LNCAP (cell line): Measurements from ENCODE around the gene NFATC3.

ENCODE experiments used
- CTCF ChIP-seq: fragments of 450-650 bp; IDR thresholded peaks from 2 replicates; pipeline ENCODE4 v1.5.1; 2017; ENCODE audit warnings: mild to moderate bottlenecking

Gene NFATC3

GRCh38 chr16:68206245-68206644 lies 121.1 kb downstream of the NFATC3 start:
- no peak for TF ChIP-seq CTCF

- no peak for TF ChIP-seq CTCF
Observed at GRCh38 chr16:68214726-68215125, 129.6 kb downstream of the NFATC3 start.

- no peak for TF ChIP-seq CTCF
Observed at GRCh38 chr16:68215302-68215701, 130.1 kb downstream of the NFATC3 start.

- no peak for TF ChIP-seq CTCF
Observed at GRCh38 chr16:68216240-68216639, 131.1 kb downstream of the NFATC3 start.

- TF ChIP-seq CTCF, result no peak
Observed at GRCh38 chr16:68217506-68217905, 132.3 kb downstream of the NFATC3 start.

- no peak for TF ChIP-seq CTCF
Observed at GRCh38 chr16:68219725-68220351, 134.7 kb downstream of the NFATC3 start.

- TF ChIP-seq CTCF, result no peak
Observed at GRCh38 chr16:68223072-68223471, 137.9 kb downstream of the NFATC3 start.

- no peak for TF ChIP-seq CTCF
Observed at GRCh38 chr16:68226116-68226515, 140.9 kb downstream of the NFATC3 start.
